Stimulated activated CD4-positive, alpha-beta T cell treated with anti-CD3 and anti-CD28 coated beads, Interleukin-1b, Interleukin-23, amount 100 ng/mL, for 48 hours (primary cell): ENCODE results near the gene NRG3.

Experiments
- DNase-seq: peaks from one replicate; pipeline ENCODE4 v3.0.0-alpha.2; 2020

The NRG3 gene

DNA sequence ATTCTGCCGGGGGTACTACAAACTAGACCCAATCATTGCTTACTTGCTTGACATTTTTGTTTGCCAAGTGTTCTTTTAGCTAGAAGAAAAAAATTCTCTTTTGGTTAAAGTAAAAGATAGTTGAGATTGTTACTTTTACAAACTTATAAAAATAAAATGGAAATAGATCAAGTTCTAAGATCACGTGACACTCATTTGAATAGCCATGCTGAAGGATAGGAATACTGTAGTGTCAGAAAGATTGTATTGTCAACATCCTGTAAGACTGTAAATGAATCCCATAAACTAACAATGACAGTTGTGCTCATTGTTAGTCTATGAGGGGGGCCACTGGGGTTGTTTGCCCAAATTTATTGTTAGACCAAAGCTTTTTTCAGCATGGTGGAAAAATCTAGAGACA is 10.5 kb downstream of the NRG3 start:
- no peak for DNase-seq

DNA sequence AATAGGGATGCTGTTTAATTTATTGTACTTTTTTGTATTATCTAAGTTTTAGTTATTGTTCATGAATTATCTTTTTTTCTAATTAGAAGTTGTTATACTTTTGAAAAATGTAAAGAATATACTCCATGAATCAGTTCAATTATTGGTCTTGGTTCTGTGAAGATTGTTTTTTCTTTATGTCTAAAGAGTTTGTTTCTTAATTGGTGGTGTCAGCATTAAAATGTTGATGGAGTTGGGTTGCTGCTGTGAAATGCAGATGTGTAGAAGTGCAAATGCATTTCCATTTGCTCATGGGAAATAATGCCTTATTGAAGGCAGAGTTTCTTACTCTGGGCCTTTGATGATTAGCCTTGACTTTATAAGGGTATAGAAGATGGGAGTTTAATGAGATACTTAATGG is 11.9 kb downstream of the NRG3 start:
- DNase-seq = no peak

DNA sequence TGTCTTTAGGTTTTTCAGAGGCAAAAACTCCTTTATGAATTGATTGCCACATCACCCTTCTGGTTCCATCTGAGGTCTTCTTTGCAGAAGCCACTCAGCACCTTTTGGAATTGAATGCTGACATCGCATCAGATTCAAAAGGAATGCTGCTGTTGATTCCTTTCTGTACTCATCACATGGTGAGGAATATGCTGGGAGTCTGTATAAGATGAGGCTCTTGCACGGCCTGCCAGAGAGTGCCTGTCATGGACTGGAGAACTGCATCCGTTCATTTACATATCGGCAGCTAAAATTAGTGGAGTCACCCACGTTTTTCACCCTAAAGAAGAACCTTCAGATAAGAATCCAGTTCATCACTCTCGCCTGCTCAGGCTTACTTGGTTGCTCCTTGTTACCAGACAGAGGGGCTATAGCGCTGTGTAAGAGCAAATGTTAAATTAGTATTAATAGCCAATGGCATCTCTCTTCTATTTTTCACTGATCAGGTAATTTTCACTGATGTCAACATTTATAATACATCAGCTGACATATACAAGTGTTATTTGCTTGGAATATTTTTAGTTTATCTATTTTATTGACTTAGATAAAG is 14.3 kb downstream of the NRG3 start:
- DNase-seq = no peak

DNA sequence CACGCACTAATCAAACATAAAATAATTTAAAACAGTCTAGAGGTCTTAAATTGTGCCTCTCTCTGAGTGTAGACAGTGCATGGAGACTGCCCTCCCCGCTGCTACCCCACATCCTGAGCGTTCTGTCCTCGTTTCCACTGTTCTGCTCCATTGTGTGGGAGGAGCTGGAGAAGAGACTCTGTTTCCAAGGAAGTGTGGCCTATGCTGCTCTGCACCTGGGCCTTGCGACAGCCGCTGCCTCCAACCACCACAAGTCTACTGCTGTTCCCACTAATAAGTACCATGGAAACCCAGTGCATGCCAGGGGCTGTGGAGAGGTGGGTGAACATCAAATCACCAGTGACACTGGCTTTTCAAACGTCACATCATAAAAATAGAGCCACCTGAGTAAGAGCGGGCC is 19.6 kb downstream of the NRG3 start:
- DNase-seq = no peak

DNA sequence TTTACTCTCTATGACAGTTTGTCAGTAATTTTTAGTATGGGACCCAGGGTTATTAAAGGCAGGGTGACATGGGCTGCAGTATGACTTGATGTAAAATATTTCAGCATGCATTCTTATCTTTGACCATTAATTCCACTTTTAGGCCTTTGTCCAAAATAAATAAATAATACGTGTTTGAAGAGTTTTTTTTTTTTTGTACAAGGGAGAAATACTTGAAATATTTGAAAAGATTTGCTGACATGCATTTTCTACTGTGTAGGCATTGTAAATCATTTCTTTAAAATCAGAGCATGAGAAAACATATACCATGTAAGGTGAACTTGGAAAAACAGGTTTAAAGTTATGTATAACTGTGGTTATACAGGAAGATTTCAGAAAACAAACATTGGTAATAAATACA is 23.5 kb downstream of the NRG3 start:
- DNase-seq = no peak

DNA sequence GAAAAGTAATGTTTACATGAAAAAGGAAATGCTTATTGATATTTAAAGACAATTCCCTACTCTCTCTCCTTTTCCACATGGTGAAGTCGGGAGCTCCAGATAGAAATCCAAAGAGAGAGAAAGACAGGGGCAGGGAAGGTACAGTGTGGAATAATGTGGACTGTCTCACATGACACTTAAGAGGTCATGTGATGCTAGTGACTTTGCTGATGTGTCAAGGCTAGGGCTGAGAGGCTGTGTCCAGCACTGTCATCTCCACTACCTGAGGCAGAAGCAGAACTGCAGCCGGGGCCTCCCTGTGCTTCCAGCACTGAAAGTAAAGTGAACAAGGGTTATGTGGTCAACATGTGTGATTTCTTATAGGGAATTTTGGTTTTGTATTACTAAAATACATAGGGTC is 26.0 kb downstream of the NRG3 start:
- no peak for DNase-seq

DNA sequence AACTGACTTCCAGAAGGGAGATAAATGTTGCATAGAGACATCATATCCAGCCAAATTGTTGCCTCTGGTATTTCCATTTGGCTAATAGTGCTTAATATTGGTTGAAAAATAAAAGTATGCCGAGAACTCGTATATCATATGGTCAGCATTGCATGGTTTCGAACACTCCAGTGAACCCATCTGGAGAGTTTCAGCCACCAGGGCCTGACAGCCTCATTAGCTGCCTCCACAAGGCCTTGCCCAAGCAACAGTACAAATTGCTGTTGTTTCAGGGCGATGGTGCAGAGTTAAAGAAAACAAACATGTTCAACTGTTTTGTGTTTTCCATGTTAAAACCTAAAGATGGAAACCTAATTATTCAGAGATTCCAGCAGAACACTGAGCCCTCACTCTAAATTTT is 28.5 kb downstream of the NRG3 start:
- DNase-seq = no peak

DNA sequence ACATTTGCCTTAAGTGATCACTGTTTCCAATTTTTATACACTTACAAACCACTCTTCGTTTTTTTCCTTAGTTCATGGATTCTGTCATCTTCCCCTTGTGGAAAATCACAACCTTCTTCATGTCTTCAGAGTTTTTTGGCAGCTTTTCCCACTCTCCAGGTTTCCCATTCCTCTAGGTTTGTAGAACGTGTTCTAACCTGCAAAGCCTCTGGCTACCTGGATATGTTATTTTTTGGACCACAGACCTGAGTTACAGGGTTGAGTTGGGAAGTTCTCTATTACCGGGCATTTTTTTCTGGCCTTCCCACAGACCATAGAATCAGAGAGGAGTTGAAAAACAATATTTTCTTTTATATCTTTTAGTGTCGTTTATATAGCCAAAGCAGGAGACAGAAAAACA is 30.2 kb downstream of the NRG3 start:
- DNase-seq = no peak

DNA sequence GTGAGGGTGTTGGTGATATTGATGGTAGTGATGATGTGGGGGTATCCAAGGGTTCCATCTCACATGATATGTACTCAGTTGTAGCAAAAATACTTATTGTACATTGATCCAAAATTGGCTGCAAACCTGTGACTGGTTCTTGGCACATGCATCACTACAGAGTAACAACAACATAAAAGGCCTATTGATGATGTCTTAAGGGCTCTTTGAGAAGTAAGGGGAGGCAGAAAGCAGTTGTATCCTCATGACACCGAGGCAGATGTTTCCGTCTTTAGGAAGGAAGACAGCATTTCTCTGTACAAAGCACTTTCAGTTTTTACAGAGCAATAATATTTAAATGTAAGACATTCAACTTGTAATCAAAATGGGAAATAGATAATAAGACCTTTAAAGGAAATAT is 34.5 kb downstream of the NRG3 start:
- no peak for DNase-seq

DNA sequence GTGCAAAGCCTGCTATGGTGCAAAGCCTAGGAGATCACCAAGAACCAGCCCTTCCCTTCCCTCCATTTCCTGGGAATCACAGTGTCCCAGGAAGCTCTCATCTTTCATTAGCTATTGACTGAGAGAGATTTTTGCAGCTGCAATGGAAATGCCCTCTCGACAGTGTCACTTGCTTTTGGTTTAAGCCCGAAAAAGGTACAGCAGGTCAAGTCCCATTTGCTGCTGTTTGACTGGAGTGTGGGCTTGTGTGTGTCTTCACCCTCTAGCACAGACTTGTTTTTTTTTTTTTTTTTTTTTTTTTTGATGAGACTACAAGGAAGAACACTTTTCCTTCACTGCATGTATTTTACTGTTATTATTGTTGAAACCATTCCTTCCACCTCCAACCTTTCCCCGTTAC is 36.3 kb downstream of the NRG3 start:
- no peak for DNase-seq

DNA sequence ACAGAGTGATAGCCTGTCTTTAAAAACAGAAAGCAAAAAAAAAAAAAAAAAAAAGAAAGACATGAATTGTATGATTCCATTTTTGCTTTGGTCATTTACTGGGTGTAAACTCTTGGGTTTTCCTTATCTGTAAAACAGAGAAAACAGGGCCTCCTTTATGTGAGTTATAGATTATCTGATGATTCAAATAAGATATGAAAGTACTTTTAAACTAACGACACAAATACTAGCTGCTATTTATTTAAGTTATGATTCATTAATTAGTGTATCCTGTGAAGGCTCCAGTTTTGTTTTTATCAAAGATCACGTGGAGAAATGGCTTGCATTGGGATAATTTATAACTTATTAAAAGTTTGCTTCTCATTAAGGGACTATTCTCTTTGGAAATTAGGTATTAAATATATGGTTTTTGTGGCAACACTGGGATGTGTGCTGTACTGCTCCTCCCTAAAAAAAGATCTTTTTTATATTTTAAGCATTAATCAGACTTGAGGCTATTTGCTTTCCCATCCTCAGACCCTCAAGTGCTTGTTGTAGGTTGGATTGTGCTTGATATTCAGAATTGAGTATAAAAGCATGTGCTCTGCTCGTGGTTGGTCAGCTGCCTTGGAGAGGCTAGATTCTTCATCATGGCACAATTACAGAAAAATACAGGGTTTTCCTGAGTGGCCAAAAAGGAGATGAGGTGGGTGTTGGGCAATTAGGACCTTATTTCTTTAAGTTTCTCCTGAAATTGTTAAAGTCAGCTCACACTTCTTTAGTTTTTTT is 39.9 kb downstream of the NRG3 start:
- DNase-seq = no peak

DNA sequence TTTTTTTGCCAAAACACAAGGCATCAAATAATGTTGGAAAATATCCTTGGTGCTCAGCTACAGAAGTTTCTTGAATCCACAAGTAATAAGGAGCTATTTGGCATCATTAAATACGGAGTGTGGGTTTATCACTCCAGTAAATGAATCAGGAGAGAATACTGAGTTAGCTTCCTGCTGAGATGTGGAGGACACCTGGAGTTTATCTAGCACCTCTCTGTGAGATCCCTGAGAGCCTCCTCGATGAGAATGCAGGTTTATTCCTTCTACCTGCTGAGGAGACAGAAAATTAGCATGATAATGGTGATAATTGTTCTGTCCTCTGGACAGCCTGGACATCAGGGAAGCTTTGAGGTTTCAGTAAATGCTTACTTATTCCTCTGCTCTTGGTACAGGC is 40.5 kb downstream of the NRG3 start:
- DNase-seq = no peak

DNA sequence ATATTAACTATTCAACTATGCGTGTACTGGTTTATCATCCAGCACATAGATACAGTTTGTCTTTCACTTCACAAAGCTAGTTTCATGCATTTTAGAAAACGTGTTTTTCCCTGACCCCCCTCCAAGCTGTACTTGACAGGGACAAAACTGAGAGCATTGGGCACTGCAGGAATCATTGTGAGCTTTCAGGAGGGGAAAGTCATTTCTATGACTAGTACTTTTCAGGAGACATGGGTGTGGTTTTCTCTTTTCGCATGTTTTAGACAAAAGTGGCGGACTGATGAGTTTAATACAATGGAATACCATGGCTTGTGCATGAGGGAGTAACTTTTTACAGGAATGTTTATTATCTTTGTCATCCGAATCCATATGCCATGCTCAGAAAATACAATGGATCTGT is 42.7 kb downstream of the NRG3 start:
- no peak for DNase-seq

DNA sequence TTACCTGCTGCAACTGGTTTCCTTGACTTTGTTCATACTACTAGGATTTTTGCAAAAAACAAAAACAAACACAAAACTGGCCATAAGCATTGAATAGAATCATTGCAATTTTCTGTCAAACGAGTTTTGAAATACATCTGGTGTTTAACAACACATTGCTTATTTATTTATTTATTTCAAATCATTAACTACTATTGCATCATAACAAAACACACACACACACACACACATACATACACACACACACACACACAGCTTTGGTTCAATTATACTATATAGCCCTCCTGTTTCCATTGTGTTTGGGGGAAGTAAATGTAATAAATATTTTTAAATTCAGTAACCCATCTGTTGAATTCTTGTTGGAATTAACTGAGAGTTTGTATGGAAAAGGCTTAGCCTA is 43.8 kb downstream of the NRG3 start:
- no peak for DNase-seq

DNA sequence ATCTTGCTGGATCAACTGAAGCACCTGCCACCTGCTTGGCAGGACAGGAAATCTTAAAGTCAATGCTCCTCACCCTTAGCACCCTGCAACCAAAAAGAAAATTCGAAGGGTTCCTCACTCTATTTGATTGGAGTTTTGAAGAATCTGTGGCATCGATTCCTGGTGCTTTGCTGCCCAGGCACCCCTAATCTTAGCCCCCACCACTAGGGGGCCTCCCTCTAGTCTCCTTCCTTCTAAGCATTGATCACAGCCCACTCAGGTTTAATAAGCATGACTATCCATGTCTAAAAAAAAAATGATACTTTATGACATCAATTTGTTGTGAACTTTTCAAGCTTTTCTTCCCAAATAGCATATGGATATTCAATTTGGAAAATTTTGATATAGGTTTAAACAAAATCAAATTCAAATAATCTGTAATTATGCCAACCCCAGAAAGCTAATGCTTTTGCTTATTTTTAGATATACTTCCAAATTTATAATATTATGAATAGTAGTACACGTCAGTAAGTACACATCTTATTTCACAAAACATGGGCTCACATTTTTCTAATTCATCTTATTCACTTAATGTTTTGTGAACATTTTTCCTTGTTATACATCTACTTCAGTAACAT is 45.3 kb downstream of the NRG3 start:
- no peak for DNase-seq

DNA sequence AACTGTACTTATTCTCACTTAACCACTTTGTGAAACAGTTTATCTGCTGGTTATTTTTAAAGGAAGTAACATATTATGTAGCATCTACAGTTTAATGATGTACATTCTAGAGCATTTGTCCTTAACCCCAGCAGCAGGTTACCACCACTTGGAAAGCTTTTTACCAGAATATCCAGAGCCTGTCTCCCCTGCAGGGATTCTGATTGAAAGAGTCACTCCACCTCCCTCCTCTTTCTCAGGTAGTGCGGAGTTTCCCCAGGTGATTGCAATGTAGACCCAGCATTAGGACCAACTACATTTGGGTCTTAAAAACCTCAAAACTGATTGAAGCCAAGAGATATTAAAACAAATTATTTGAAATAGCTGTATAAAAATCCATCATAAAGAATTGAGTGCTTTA is 53.1 kb downstream of the NRG3 start:
- DNase-seq = no peak

DNA sequence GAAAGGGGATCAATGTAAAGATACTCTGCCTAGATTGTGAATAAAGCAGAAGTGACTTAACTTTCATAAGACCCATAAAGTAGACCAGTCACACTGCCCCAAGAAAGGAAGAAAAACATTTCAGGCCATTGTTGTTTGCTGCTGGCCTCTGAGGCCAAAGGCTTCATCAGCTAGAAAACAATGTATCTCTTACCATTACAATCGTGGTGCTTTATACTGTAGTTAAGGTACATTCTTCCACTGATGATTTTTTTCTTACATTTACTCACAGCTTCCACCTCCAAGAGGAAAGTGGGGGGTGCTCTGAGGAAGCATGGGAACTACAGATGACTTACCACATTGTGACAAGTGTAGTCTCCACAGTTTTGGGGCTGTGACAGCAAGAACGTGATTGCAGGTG is 68.6 kb downstream of the NRG3 start:
- no peak for DNase-seq

DNA sequence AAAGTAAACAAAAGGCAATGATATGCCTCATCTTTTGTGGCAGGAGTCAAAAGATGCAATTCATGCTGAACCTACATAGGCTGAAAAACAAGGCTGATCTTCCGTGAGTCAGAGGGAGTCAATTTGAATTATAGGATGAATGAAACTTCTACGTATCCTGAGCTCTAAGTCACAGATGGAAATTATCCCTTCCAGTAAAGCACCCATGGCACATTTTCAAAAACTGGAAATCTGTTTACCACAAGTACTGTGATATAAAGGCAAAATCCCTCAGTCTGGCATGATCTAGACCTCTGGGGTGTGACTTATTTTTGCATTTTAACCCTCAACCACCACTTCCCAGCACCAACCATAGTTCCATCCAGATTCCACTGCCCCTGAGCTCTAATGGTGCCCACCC is 69.6 kb downstream of the NRG3 start:
- no peak for DNase-seq

DNA sequence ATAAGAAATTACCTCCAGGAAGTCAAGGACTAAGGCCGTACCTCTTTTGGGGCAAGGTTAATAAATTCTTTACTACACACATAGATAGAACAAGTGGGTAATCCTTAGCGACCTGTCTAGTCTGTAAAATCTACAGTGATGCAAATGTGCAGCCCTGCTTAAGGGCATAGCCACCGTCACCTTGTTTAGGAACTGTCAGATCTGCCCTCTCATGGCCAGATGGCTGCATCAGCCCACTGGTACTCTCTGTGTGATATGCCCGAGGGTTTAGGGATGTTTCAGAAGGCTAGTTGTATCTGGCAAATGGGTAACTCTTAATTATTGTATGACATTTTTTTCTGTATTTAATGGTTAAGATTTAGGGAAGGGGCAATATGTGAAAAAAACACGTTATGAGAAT is 74.3 kb downstream of the NRG3 start:
- no peak for DNase-seq

DNA sequence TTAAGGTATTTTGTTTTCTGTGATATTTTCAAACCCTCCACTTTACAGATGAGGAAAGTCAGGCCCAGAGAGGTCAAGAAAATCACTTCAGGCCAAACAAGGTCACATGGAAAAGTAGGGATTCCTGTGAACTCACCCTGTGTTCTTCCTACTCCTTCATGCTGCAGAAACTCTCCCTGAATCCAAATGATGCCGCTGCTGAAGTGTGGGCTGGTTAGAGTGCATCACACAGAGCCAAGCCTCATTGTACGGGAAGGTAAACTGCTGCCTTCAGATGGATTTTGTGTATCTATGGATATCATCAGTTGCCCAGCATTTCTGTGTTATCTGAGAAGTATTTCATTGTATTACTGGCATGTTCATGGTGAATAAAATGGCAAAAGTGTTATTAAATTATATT is 75.4 kb downstream of the NRG3 start:
- no peak for DNase-seq

DNA sequence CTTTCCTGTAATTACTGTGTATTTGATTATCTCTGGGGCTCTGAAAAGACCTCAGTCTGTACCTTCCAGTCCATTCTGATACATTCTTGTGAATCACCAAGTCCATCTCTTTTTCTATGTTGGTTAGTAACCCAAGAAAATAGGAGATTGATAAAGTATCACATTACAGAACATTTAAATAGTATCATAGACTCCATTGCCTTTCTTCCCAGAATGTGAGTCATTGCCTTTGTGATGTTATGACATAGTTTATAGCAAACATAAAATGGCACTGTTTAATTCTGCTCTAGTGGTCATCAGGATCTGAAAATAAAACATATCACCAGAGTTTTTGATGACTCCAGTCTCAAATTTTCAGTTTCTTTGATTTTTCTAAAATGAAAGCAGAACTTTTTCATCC is 78.4 kb downstream of the NRG3 start:
- DNase-seq = no peak

DNA sequence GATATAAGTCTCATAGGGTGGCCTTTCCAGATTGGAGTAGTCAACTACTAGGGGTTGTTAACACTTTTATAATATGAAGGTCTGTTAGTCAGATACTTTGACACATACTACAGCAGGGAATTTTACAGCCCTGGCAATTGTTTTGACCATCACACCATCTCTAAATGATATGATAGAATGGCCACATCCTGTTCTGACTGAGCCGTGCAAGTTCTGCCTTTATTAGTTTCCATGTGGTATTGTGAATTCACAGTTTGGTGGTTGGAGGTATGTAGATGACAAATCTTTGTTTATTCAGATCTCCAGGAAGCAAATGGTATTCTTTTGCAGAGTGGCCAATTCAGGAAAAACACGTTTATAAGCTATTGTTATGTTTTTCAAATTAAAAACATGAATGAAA is 83.0 kb downstream of the NRG3 start:
- DNase-seq = no peak

DNA sequence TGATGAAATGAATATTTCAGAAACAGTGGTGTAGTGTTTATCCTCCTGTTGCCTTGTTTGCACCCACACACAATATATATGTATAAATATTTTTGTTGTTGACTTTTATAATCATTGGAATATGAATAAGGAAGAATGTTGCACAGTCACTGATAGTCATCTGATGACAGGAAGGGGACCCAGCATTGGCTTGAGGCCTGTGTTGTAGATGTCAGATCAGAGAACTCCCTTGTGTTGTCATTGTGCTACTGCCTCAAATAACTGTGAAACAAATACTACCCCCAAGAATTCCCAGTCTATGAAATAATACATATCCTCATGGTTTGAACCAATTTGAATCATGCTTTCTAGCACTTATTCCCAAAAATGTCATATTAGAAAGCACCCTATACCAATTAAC is 84.0 kb downstream of the NRG3 start:
- no peak for DNase-seq

DNA sequence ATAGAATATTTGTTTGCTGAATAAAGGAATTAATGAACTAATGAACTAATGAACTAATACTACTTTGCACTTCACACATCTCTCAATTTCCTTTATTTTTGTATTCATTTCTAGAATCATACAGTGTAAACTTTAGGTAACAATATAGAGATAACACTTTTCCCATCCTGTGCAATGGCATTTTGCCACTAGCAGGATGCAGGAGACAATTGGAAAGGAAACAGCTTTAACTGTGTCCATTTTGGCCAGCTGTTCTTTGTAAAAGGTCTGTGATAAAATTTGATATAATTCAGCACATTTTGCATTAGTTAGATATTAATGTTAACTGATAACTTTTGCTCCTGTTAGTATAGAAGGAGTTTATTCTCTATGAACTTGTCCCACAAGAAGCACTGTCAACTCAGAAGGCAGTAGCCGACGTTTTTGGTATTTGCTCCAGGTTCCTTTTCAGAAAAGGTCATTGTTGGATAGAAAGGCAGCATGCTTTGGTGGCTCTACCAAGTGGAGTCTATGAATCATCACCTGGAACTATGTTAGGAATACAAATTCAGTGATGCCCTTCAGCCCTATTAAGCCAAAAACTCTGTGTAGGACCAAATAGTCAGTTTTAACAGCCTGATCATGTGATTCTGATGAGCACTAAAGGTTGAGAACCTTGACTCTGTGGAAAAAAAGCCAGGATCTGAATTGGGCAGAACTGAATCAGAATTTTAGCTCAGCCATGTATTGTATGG is 86.6 kb downstream of the NRG3 start:
- no peak for DNase-seq
